Neuron (in vitro differentiated cells): Measurements from ENCODE around the gene ENTPD1.
"Not testable (repeated sequence)": the region's sequence is repeated elsewhere in the genome, so short reads cannot be mapped to it uniquely, and the experiment has no call there.

Experiments
- H2AFZ ChIP-seq: one replicate; pipeline ENCODE4 v1.6.1; 2013; ENCODE audit warnings: low read depth, mild to moderate bottlenecking, inconsistent platforms, low read length, moderate library complexity
- H3K27me3 ChIP-seq: one replicate; pipeline ENCODE4 v1.6.1; 2013; ENCODE audit warnings: low read length; ENCODE audit not compliant: insufficient read depth
- H3K36me3 ChIP-seq: one replicate; pipeline ENCODE4 v1.6.1; 2013; ENCODE audit warnings: low read length; ENCODE audit not compliant: insufficient read depth
- H3K4me1 ChIP-seq: one replicate; pipeline ENCODE4 v1.6.1; 2013; ENCODE audit warnings: low read length; ENCODE audit not compliant: insufficient read depth
- H3K4me3 ChIP-seq: 2 replicates; pipeline ENCODE4 v1.5.1; 2013; ENCODE audit warnings: mild to moderate bottlenecking, low read length, moderate library complexity
- H3K9me3 ChIP-seq: one replicate; pipeline ENCODE4 v1.6.1; 2013; ENCODE audit warnings: low read length

Gene ENTPD1

GRCh38 chr10:95756041-95756761 is at the start of gene ENTPD1:
ENTPD1 (plus strand) TSS chr10:95756163; CDS start chr10:95756240, 77 bp downstream.
- peaks cover 3% of the 10 kb centered on the region for H3K27me3 ChIP-seq
- H3K4me1 ChIP-seq, result peaks cover 13% of the 10 kb centered on the region
- H3K36me3 ChIP-seq, result no peaks in the 10 kb centered on the region
- H3K4me3 ChIP-seq, result peak within 1 kb of the TSS; percentile 31
- no peaks in the 10 kb centered on the region for H3K9me3 ChIP-seq
- peak within 1 kb of the TSS; percentile 63 for H2AFZ ChIP-seq

GRCh38 chr10:95706573-95706972 is 49.4 kb upstream of the ENTPD1 start:
- Histone ChIP-seq H3K27me3 (no peaks in the 10 kb centered on the region), H3K9me3 (no peaks in the 10 kb centered on the region), H3K4me1 (no peaks in the 10 kb centered on the region), H3K4me3 (no peak overlapping the region), H3K36me3 (no peaks in the 10 kb centered on the region), H2AFZ (no peak overlapping the region)

GRCh38 chr10:95706990-95707389 is 49.0 kb upstream of the ENTPD1 start:
- Histone ChIP-seq H2AFZ (no peak overlapping the region), H3K36me3 (no peaks in the 10 kb centered on the region), H3K27me3 (no peaks in the 10 kb centered on the region), H3K4me3 (no peak overlapping the region), H3K9me3 (no peaks in the 10 kb centered on the region), H3K4me1 (no peaks in the 10 kb centered on the region)

- no peak overlapping the region for H2AFZ ChIP-seq
- no peak overlapping the region for H3K4me3 ChIP-seq
- no peaks in the 10 kb centered on the region for H3K9me3 ChIP-seq
- H3K4me1 ChIP-seq, result no peaks in the 10 kb centered on the region
- peaks cover 4% of the 10 kb centered on the region for H3K27me3 ChIP-seq
- H3K36me3 ChIP-seq, result no peaks in the 10 kb centered on the region
Measured at GRCh38 chr10:95711492-95711891, 44.5 kb upstream of the ENTPD1 start.

- no peaks in the 10 kb centered on the region for H3K9me3 ChIP-seq
- H3K4me3 ChIP-seq, result no peak overlapping the region
- no peaks in the 10 kb centered on the region for H3K36me3 ChIP-seq
- H3K4me1 ChIP-seq, result no peaks in the 10 kb centered on the region
- peaks cover 6% of the 10 kb centered on the region for H3K27me3 ChIP-seq
- H2AFZ ChIP-seq, result no peak overlapping the region
Measured at GRCh38 chr10:95716466-95716865, 39.5 kb upstream of the ENTPD1 start.

GRCh38 chr10:95716866-95717265 is 39.1 kb upstream of the ENTPD1 start:
- no peaks in the 10 kb centered on the region for H3K36me3 ChIP-seq
- H2AFZ ChIP-seq, result no peak overlapping the region
- peaks cover 6% of the 10 kb centered on the region for H3K27me3 ChIP-seq
- H3K9me3 ChIP-seq, result no peaks in the 10 kb centered on the region
- H3K4me1 ChIP-seq, result no peaks in the 10 kb centered on the region
- H3K4me3 ChIP-seq, result no peak overlapping the region

GRCh38 chr10:95720745-95721144 is 35.2 kb upstream of the ENTPD1 start:
- not testable (repeated sequence) for H3K27me3 ChIP-seq, H2AFZ ChIP-seq, H3K36me3 ChIP-seq, H3K9me3 ChIP-seq, H3K4me3 ChIP-seq, H3K4me1 ChIP-seq

DNA sequence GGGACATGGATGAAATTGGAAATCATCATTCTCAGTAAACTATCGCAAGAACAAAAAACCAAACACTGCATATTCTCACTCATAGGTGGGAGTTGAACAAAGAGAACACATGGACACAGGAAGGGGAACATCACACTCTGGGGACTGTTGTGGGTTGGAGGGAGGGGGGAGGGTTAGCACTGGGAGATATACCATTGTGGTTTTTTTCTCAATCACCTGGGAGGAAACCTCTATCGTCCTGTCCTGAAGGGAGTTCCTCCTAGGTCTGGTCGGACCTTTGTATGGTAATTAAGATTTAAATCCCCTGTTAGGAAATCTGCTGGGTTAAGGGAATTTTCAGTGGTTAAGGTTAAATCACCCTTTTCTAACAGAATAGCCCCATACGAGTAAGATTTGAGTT is 33.5 kb upstream of the ENTPD1 start:
- H2AFZ ChIP-seq, H3K4me1 ChIP-seq, H3K36me3 ChIP-seq, H3K9me3 ChIP-seq, H3K4me3 ChIP-seq, H3K27me3 ChIP-seq: not testable (repeated sequence)

GRCh38 chr10:95728526-95728925 is 27.4 kb upstream of the ENTPD1 start:
- Histone ChIP-seq H3K4me1 (no peaks in the 10 kb centered on the region), H3K36me3 (no peaks in the 10 kb centered on the region), H3K9me3 (no peaks in the 10 kb centered on the region), H3K4me3 (no peak overlapping the region), H3K27me3 (no peaks in the 10 kb centered on the region), H2AFZ (no peak overlapping the region)

GRCh38 chr10:95729323-95730055 is 26.5 kb upstream of the ENTPD1 start:
- Histone ChIP-seq H3K36me3 (no peaks in the 10 kb centered on the region), H3K27me3 (no peaks in the 10 kb centered on the region), H3K4me3 (no peak overlapping the region), H3K4me1 (no peaks in the 10 kb centered on the region), H3K9me3 (no peaks in the 10 kb centered on the region), H2AFZ (no peak overlapping the region)

DNA sequence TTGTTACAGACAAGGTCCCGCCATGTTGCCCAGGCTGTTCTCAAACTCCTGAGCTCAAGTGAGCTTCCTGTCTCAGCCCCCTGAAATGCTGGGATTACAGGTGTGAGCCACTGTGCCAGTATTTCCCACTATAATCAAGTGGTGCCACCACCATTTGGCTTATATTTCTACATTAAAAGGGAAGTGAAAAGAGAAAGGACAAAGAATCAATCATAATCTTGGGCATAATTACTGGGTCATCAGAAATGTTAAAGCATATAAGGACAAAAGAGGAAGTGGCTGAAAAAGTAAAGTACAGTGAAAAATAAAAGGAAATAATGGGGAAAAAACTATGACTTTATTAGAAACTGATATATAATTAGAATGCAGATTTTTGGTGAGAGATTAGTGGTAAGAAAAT is 25.7 kb upstream of the ENTPD1 start:
- Histone ChIP-seq H3K4me3 (no peak overlapping the region), H3K9me3 (no peaks in the 10 kb centered on the region), H2AFZ (no peak overlapping the region), H3K27me3 (no peaks in the 10 kb centered on the region), H3K36me3 (no peaks in the 10 kb centered on the region), H3K4me1 (no peaks in the 10 kb centered on the region)

DNA sequence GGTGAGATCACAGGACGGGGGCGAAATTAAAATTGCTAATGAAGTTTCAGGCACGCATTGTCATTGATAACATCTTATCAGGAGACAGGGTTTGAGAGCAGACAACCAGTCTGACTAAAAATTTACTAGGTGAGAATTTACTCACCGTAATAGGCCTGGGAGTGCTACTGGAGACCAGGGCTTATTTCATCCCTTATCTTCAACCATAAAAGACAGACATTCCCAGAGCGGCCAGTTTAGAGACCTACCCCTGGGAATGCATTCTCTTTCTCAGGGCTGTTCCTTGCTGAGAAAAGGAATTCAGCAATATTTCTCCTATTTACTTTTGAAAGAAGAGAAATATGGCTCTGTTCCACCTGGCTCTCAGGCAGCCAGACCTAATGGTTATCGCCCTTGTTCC is 23.1 kb upstream of the ENTPD1 start:
- H2AFZ ChIP-seq, H3K4me1 ChIP-seq, H3K4me3 ChIP-seq, H3K27me3 ChIP-seq, H3K9me3 ChIP-seq, H3K36me3 ChIP-seq: not testable (repeated sequence)

- Histone ChIP-seq H3K36me3 (no peaks in the 10 kb centered on the region), H2AFZ (no peak overlapping the region), H3K27me3 (peaks cover 2% of the 10 kb centered on the region), H3K9me3 (no peaks in the 10 kb centered on the region), H3K4me3 (no peak overlapping the region), H3K4me1 (no peaks in the 10 kb centered on the region)
Measured at GRCh38 chr10:95739056-95739455, 16.9 kb upstream of the ENTPD1 start.
